Endodermal cell (in vitro differentiated cells): Measurements from ENCODE around the gene GALNT5. TPM values are rescaled to one million over a fixed set of nuclear protein-coding genes. Genes with fewer than 3 reads are reported as not detected.

Experiments used
- DNase-seq: peaks from one replicate; pipeline ENCODE4 v3.0.0-alpha.2; 2017
- H3K27ac ChIP-seq: 2 replicates; pipeline ENCODE4 v1.5.1; 2013; ENCODE audit warnings: mild to moderate bottlenecking, low read depth, low read length, moderate library complexity
- H3K27me3 ChIP-seq: 2 replicates; pipeline ENCODE4 v1.6.1; 2013; ENCODE audit warnings: mild to moderate bottlenecking, low read length, moderate library complexity; ENCODE audit not compliant: insufficient read depth, control insufficient read depth, poor library complexity, severe bottlenecking
- H3K36me3 ChIP-seq: 2 replicates; pipeline ENCODE4 v1.7.0; 2013; ENCODE audit warnings: mild to moderate bottlenecking, low read length, moderate library complexity; ENCODE audit not compliant: control insufficient read depth, insufficient read depth
- H3K4me1 ChIP-seq: one replicate; pipeline ENCODE4 v1.7.0; 2013; ENCODE audit warnings: low read length; ENCODE audit not compliant: control insufficient read depth, insufficient read depth
- H3K4me3 ChIP-seq: 2 replicates; pipeline ENCODE4 v1.5.1; 2013; ENCODE audit warnings: mild to moderate bottlenecking, low read length, moderate library complexity
- H3K9ac ChIP-seq: 2 replicates; pipeline ENCODE4 v1.6.1; 2013; ENCODE audit warnings: mild to moderate bottlenecking, low read length, moderate library complexity; ENCODE audit not compliant: poor library complexity, severe bottlenecking; ENCODE audit errors: extremely low read depth
- H3K9me3 ChIP-seq: 2 replicates; pipeline ENCODE4 v1.6.1; 2013; ENCODE audit warnings: mild to moderate bottlenecking, low read length, moderate library complexity; ENCODE audit not compliant: control insufficient read depth
- H3K27ac Mint-ChIP-seq: 2 replicates; pipeline ENCODE4 v1.8.0; 2020; ENCODE audit warnings: mixed read lengths
- H3K27me3 Mint-ChIP-seq: 2 replicates; pipeline ENCODE4 v1.8.0; 2021; ENCODE audit warnings: mild to moderate bottlenecking, mixed read lengths; ENCODE audit not compliant: insufficient read depth
- H3K36me3 Mint-ChIP-seq: 2 replicates; pipeline ENCODE4 v1.8.0; 2020; ENCODE audit warnings: low read depth, mixed read lengths
- H3K4me1 Mint-ChIP-seq: 2 replicates; pipeline ENCODE4 v1.8.0; 2020; ENCODE audit warnings: mixed read lengths
- H3K4me3 Mint-ChIP-seq: 2 replicates; pipeline ENCODE4 v1.8.0; 2020; ENCODE audit warnings: mild to moderate bottlenecking, moderate library complexity, mixed read lengths
- H3K9me3 Mint-ChIP-seq: 2 replicates; pipeline ENCODE4 v1.8.0; 2020; ENCODE audit warnings: mild to moderate bottlenecking, mixed read lengths
- WGBS, 2 experiments: methylation state at CpG; one replicate each; pipeline versions ENCODE4 v1.1.5 to v1.1.7; 2013; ENCODE audit warnings: missing lambda C conversion rate in 2 of 2, mixed read lengths in 1 of 2; ENCODE audit not compliant: insufficient coverage in 1 of 2, insufficient read length in 1 of 2; 5-methylcytosine and 5-hydroxymethylcytosine counted together
- total RNA-seq, 2 donors: library from RNA; stranded (reverse); fragmentation: NEBNext Ultra II Directional in 1 of 2; extraction: Animal tissue kit (Norgen Biotek cat#: 25700) in 1 of 2; gene quantifications; 2 replicates in 1 of 2; 3 replicates in 1 of 2; pipeline ENCODE4 v1.2.1, GENCODE V29; 2021
- TF ChIP-seq, protein P1 (sequence below): fragments of 200-600 bp; sonication (generic); conservative IDR thresholded peaks from 2 replicates; pipeline ENCODE4 v1.5.0; 2021; ENCODE audit warnings: antibody characterized with exemption, mild to moderate bottlenecking

The GALNT5 gene
- total RNA-seq, 2 donors from 2014 or later, result 0.11 TPM; not detected in 1

DNA sequence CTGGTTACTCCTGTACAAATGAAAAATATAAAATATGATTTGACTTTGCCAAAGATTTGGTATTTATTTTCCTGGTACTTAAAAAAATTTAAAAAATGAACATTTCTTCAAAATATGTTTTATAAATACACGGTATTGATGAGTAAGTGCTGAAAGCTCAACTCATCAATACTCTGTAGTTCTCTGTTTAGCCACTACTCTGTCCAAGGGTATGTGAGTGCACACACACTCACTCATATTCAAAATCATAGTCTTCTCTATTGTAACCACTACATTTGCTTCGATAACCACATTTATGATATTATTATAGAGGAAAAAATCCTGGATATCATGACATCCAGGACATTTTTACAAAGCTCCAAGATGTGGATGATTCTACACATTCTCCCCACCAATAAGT lies 40.1 kb upstream of the GALNT5 start:
- Mint-ChIP-seq H3K9me3 (no peaks in the 10 kb centered on the region), H3K27me3 (no peaks in the 10 kb centered on the region), H3K4me1 (no peaks in the 10 kb centered on the region), H3K36me3 (no peaks in the 10 kb centered on the region), H3K4me3 (no peak overlapping the region), H3K27ac (no peak overlapping the region)
- H3K36me3 ChIP-seq, result no peaks in the 10 kb centered on the region
- H3K27me3 ChIP-seq, result no peaks in the 10 kb centered on the region
- H3K27ac ChIP-seq, result no peak overlapping the region
- no peaks in the 10 kb centered on the region for H3K9me3 ChIP-seq
- 100% methylated on average over 1 of the region's 2 CpGs; no CpG with 5 or more reads in 1 of the 2 experiments for WGBS, 2 experiments
- H3K9ac ChIP-seq, result no peak overlapping the region
- DNase-seq, result no peak
- no peaks in the 10 kb centered on the region for H3K4me1 ChIP-seq
- H3K4me3 ChIP-seq, result no peak overlapping the region
- TF ChIP-seq, protein P1, sequence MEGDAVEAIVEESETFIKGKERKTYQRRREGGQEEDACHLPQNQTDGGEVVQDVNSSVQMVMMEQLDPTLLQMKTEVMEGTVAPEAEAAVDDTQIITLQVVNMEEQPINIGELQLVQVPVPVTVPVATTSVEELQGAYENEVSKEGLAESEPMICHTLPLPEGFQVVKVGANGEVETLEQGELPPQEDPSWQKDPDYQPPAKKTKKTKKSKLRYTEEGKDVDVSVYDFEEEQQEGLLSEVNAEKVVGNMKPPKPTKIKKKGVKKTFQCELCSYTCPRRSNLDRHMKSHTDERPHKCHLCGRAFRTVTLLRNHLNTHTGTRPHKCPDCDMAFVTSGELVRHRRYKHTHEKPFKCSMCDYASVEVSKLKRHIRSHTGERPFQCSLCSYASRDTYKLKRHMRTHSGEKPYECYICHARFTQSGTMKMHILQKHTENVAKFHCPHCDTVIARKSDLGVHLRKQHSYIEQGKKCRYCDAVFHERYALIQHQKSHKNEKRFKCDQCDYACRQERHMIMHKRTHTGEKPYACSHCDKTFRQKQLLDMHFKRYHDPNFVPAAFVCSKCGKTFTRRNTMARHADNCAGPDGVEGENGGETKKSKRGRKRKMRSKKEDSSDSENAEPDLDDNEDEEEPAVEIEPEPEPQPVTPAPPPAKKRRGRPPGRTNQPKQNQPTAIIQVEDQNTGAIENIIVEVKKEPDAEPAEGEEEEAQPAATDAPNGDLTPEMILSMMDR, result no peak

DNA sequence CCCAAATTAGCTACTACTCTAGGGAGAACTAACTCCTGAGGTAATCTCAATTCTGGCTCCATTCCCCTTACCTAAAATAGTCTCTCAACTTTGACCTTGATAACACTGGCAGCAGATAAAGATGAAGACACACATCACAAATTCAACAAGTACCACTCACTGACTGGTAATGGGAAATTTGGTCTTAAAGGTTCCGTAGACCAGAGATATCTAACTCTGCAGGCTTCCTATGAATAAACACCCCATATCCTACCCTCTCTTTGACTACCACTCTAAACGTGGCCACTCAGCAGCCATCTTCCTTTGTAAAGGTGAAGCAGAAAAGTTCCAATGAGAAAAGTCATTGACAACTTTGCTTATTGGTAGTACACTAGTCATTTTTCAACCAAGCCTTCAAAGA lies 38.6 kb upstream of the GALNT5 start:
- DNase-seq, result no peak
- H3K4me3 ChIP-seq, result no peak overlapping the region
- H3K4me3 Mint-ChIP-seq, result no peak overlapping the region
- no peaks in the 10 kb centered on the region for H3K4me1 Mint-ChIP-seq
- no peaks in the 10 kb centered on the region for H3K9me3 ChIP-seq
- H3K9ac ChIP-seq, result no peak overlapping the region
- H3K27ac ChIP-seq, result no peak overlapping the region
- no peaks in the 10 kb centered on the region for H3K9me3 Mint-ChIP-seq
- no peaks in the 10 kb centered on the region for H3K36me3 ChIP-seq
- no peak overlapping the region for H3K27ac Mint-ChIP-seq
- H3K4me1 ChIP-seq, result no peaks in the 10 kb centered on the region
- no peaks in the 10 kb centered on the region for H3K27me3 ChIP-seq
- no peaks in the 10 kb centered on the region for H3K36me3 Mint-ChIP-seq
- 80 to 82% methylated on average over 2 of the region's 2 CpGs for WGBS, 2 experiments
- TF ChIP-seq, protein P1, result no peak
- H3K27me3 Mint-ChIP-seq, result no peaks in the 10 kb centered on the region

DNA sequence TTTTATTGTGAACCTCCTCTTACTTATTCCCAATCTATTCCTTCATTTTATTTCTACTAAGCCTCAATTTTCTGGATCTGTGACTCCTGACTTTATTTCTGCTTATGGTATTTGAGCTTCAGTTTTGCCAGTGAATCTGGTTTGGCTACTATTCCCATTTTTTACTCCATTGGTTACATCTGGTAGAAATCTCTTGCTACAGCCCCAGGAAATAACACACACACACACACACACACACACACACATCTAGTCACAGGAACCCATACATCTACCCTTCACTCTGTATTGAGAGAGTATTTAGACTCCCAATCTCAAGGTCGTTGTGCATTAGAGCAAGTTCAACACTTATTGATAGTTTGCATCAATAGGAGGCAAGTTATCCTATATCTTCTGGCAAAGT lies 37.0 kb upstream of the GALNT5 start:
- Mint-ChIP-seq H3K4me1 (no peaks in the 10 kb centered on the region), H3K4me3 (no peak overlapping the region), H3K27ac (no peak overlapping the region), H3K9me3 (no peaks in the 10 kb centered on the region), H3K36me3 (no peaks in the 10 kb centered on the region), H3K27me3 (no peaks in the 10 kb centered on the region)
- DNase-seq, result no peak
- Histone ChIP-seq H3K9me3 (no peaks in the 10 kb centered on the region), H3K9ac (no peak overlapping the region), H3K4me3 (no peak overlapping the region), H3K4me1 (no peaks in the 10 kb centered on the region), H3K36me3 (no peaks in the 10 kb centered on the region), H3K27ac (no peak overlapping the region), H3K27me3 (no peaks in the 10 kb centered on the region)
- WGBS, 2 experiments, result 93% methylated on average over 1 of the region's 1 CpG; no CpG with 5 or more reads in 1 of the 2 experiments
- TF ChIP-seq, protein P1, result no peak
